OCI-LY7 (cell line): Measurements from ENCODE around the gene PLXNA1. TPM values are rescaled to one million over a fixed set of nuclear protein-coding genes. Genes with fewer than 3 reads are reported as not detected.

Experiments
- BruUV-seq: library from RNA; stranded (reverse); fragments of 400-500 nt; replicated peaks from 2 replicates; lab custom pipeline; 2021; lab: Mats Ljungman, UMichigan
- CTCF ChIA-PET: fragments of 300-600 bp; sonication (Branson Sonifier 250); formaldehyde crosslinking; loops from one replicate; lab custom pipeline; 2022; ENCODE audit warnings: antibody characterized with exemption; ENCODE audit not compliant: unreplicated experiment; lab: Charles Lee
- POLR2A ChIA-PET: fragments of 300-600 bp; sonication (Branson Sonifier 250); formaldehyde crosslinking; loops from one replicate; lab custom pipeline; 2022; ENCODE audit warnings: antibody characterized with exemption; lab: Charles Lee
- DNase-seq: peaks from one replicate; pipeline ENCODE4 v3.0.0-alpha.2; 2015; ENCODE audit warnings: low spot score
- H2AFZ ChIP-seq: fragments of 200-600 bp; sonication (generic), shearing (Covaris generic); 2 replicates; pipeline ENCODE4 v1.6.1; 2014; ENCODE audit warnings: mild to moderate bottlenecking, antibody characterized with exemption, low read length, moderate library complexity
- H3K27ac ChIP-seq: fragments of 200-600 bp; sonication (generic); 2 replicates; pipeline ENCODE4 v1.5.1; 2014; ENCODE audit warnings: mixed run types, low read depth, mild to moderate bottlenecking, moderate library complexity, low read length, inconsistent platforms; ENCODE audit not compliant: poor library complexity, severe bottlenecking
- H3K36me3 ChIP-seq: fragments of 200-600 bp; sonication (generic); 2 replicates; pipeline ENCODE4 v1.6.1; 2014; ENCODE audit warnings: mild to moderate bottlenecking, antibody characterized with exemption, low read length, moderate library complexity, mixed read lengths; ENCODE audit not compliant: insufficient read depth
- H3K4me1 ChIP-seq: fragments of 200-600 bp; sonication (generic); 2 replicates; pipeline ENCODE4 v1.5.1; 2014; ENCODE audit warnings: mild to moderate bottlenecking, low read length; ENCODE audit not compliant: insufficient read depth, poor library complexity, severe bottlenecking
- H3K4me2 ChIP-seq: fragments of 200-600 bp; sonication (generic); 2 replicates; pipeline ENCODE4 v1.6.1; 2014; ENCODE audit warnings: mild to moderate bottlenecking, low read length
- H3K4me3 ChIP-seq: fragments of 200-600 bp; sonication (generic); 2 replicates; pipeline ENCODE4 v1.5.1; 2014; ENCODE audit warnings: mild to moderate bottlenecking, low read depth, low read length; ENCODE audit not compliant: poor library complexity, severe bottlenecking
- H3K79me2 ChIP-seq: fragments of 200-600 bp; sonication (generic); 2 replicates; pipeline ENCODE4 v1.6.1; 2016; ENCODE audit warnings: low read depth, mild to moderate bottlenecking, low read length, moderate library complexity, mixed read lengths; ENCODE audit not compliant: insufficient read depth
- H3K9me2 ChIP-seq: fragments of 200-600 bp; sonication (generic); 2 replicates; pipeline ENCODE4 v1.6.1; 2016; ENCODE audit warnings: mild to moderate bottlenecking, low read length, mixed read lengths; ENCODE audit not compliant: insufficient read depth
- H3K9me3 ChIP-seq: fragments of 200-600 bp; sonication (generic); 2 replicates; pipeline ENCODE4 v1.6.1; 2014; ENCODE audit warnings: mild to moderate bottlenecking, mixed run types, low read length, mixed read lengths
- H4K20me1 ChIP-seq: fragments of 200-600 bp; sonication (generic); 2 replicates; pipeline ENCODE4 v1.6.1; 2014; ENCODE audit warnings: mild to moderate bottlenecking, antibody characterized with exemption, low read length, moderate library complexity, mixed read lengths; ENCODE audit not compliant: insufficient read depth
- EZH2phosphoT487 ChIP-seq: fragments of 200-600 bp; sonication (generic); IDR thresholded peaks from 2 replicates; pipeline ENCODE4 v1.6.1; 2018; ENCODE audit warnings: low read depth, borderline replicate concordance, mild to moderate bottlenecking, mixed run types, antibody characterized with exemption, low read length, moderate library complexity, mixed read lengths
- intact Hi-C: fragments of 100-400 bp; cut with micrococcal nuclease; formaldehyde crosslinking; loops from one replicate; pipeline ENCODE4 v1.10.0; 2022; ENCODE audit not compliant: unreplicated experiment
- total RNA-seq, 2 experiments: library from RNA; depleted of rRNA in 1 of 2; stranded (reverse); fragments of >200 nt in 1 of 2; shearing (Covaris generic) in 1 of 2; gene quantifications; 2 replicates each; pipeline ENCODE4 v1.2.3, GENCODE V29; 2014 to 2022
- TF ChIP-seq, protein P1 (sequence below): fragments of 200-600 bp; sonication (generic); conservative IDR thresholded peaks from 2 replicates; pipeline ENCODE4 v1.5.1; 2014; ENCODE audit warnings: mild to moderate bottlenecking, antibody characterized with exemption, low read length, moderate library complexity, mixed read lengths

The PLXNA1 gene
- total RNA-seq, 2 experiments from 2014 or later, result 3.6 to 4.4 TPM

DNA sequence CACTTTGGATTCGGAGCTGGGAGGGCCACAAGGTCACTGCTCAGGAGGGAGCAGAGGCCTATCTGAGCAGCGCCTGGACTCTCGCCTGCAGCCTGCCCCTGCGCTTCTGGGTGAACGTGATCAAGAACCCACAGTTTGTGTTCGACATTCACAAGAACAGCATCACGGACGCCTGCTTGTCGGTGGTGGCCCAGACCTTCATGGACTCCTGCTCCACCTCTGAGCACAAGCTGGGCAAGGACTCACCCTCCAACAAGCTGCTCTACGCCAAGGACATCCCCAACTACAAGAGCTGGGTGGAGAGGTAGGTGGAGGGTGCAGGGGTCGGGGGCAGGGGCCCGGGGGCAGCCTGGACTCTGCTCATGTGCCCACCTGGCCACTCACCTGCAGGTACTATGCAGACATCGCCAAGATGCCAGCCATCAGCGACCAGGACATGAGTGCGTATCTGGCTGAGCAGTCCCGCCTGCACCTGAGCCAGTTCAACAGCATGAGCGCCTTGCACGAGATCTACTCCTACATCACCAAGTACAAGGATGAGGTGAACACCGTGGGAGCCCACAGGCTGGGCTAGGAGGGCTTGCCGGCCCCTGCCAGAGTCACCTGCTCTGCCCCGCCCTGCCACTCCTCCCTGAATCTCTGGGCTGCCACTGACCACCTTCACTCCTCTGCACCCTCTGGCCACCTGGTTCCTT, 49.5 kb downstream of the PLXNA1 start:
- intact Hi-C loops, result no loop called here
- Histone ChIP-seq H3K4me3 (no peak overlapping the region), H3K4me1 (no peaks in the 10 kb centered on the region), H3K79me2 (no peaks in the 10 kb centered on the region), H3K27ac (no peak overlapping the region), H3K9me2 (no peaks in the 10 kb centered on the region), H3K9me3 (no peaks in the 10 kb centered on the region), H2AFZ (no peak overlapping the region), H3K36me3 (no peaks in the 10 kb centered on the region), H4K20me1 (no peaks in the 10 kb centered on the region), H3K4me2 (no peak overlapping the region)
- no peak for TF ChIP-seq EZH2phosphoT487
- TF ChIP-seq, protein P1, sequence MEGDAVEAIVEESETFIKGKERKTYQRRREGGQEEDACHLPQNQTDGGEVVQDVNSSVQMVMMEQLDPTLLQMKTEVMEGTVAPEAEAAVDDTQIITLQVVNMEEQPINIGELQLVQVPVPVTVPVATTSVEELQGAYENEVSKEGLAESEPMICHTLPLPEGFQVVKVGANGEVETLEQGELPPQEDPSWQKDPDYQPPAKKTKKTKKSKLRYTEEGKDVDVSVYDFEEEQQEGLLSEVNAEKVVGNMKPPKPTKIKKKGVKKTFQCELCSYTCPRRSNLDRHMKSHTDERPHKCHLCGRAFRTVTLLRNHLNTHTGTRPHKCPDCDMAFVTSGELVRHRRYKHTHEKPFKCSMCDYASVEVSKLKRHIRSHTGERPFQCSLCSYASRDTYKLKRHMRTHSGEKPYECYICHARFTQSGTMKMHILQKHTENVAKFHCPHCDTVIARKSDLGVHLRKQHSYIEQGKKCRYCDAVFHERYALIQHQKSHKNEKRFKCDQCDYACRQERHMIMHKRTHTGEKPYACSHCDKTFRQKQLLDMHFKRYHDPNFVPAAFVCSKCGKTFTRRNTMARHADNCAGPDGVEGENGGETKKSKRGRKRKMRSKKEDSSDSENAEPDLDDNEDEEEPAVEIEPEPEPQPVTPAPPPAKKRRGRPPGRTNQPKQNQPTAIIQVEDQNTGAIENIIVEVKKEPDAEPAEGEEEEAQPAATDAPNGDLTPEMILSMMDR, result no peak
- no peak for DNase-seq
- no TSS peak for BruUV-seq
- CTCF ChIA-PET, result no interaction called here
- POLR2A ChIA-PET, result no interaction called here

Other genes with a start within 250 kb of the PLXNA1 start
- not detected in 2 replicates for gene PRR23E, start 210.0 kb downstream of the PLXNA1 start, total RNA-seq (2014; rRNA removed; shearing (Covaris generic))
- not detected in 2 replicates for gene PRR23E, start 210.0 kb downstream of the PLXNA1 start, total RNA-seq (2022)